A673 (cell line): Measurements from ENCODE around the gene SFMBT2. TPM values are rescaled to one million over a fixed set of nuclear protein-coding genes. Genes with fewer than 3 reads are reported as not detected.

Experiments
- BruUV-seq: library from RNA; stranded (reverse); fragments of 400-500 nt; replicated peaks from 2 replicates; lab custom pipeline; 2021; lab: Mats Ljungman, UMichigan
- CTCF ChIA-PET: fragments of 300-600 bp; sonication (Branson Sonifier 250); formaldehyde crosslinking; loops from one replicate; lab custom pipeline; 2022; ENCODE audit warnings: antibody characterized with exemption; lab: Charles Lee
- POLR2A ChIA-PET: fragments of 300-600 bp; sonication (Branson Sonifier 250); formaldehyde crosslinking; loops from one replicate; lab custom pipeline; 2022; ENCODE audit warnings: antibody characterized with exemption; ENCODE audit not compliant: low non-redundant PET; lab: Charles Lee
- DNase-seq: peaks from one replicate; pipeline ENCODE4 v3.0.0-alpha.2; 2015; ENCODE audit warnings: low spot score
- H3K27ac ChIP-seq: fragments of 200-600 bp; sonication (generic); 2 replicates; pipeline ENCODE4 v1.5.1; 2016; ENCODE audit warnings: mixed run types, low read depth, mild to moderate bottlenecking, mixed read lengths, antibody characterized with exemption, low read length; ENCODE audit not compliant: poor library complexity, severe bottlenecking
- H3K27me3 ChIP-seq: fragments of 200-600 bp; sonication (generic); replicated peaks from 2 replicates; pipeline ENCODE4 v1.6.1; 2017; ENCODE audit warnings: mixed run types, low read depth, mild to moderate bottlenecking, mixed read lengths, antibody characterized with exemption, low read length; ENCODE audit not compliant: insufficient read depth, poor library complexity
- H3K36me3 ChIP-seq: fragments of 200-600 bp; sonication (generic); 2 replicates; pipeline ENCODE4 v1.6.1; 2016; ENCODE audit warnings: mixed run types, mild to moderate bottlenecking, mixed read lengths, antibody characterized with exemption, low read length; ENCODE audit not compliant: insufficient read depth, poor library complexity, severe bottlenecking
- H3K4me1 ChIP-seq: fragments of 200-600 bp; sonication (generic); 2 replicates; pipeline ENCODE4 v1.6.1; 2017; ENCODE audit warnings: mixed run types, mild to moderate bottlenecking, mixed read lengths, antibody characterized with exemption, low read length; ENCODE audit not compliant: insufficient read depth, poor library complexity, severe bottlenecking
- H3K4me3 ChIP-seq: fragments of 200-600 bp; sonication (generic); 2 replicates; pipeline ENCODE4 v1.5.1; 2016; ENCODE audit warnings: low read depth, mixed run types, mild to moderate bottlenecking, mixed read lengths, low read length; ENCODE audit not compliant: poor library complexity, severe bottlenecking
- H3K9me3 ChIP-seq: fragments of 200-600 bp; sonication (generic); 2 replicates; pipeline ENCODE4 v1.6.1; 2016; ENCODE audit warnings: mixed run types, low read depth, mild to moderate bottlenecking, mixed read lengths, antibody characterized with exemption, low read length; ENCODE audit not compliant: poor library complexity, severe bottlenecking
- EZH2 ChIP-seq: fragments of 200-600 bp; sonication (generic); IDR thresholded peaks from 2 replicates; pipeline ENCODE4 v1.6.1; 2017; ENCODE audit warnings: borderline replicate concordance, low read depth, mild to moderate bottlenecking, mixed read lengths, antibody characterized with exemption, low read length; ENCODE audit not compliant: poor library complexity, severe bottlenecking
- intact Hi-C: fragments of 100-400 bp; cut with micrococcal nuclease; formaldehyde crosslinking; loops from one replicate; pipeline ENCODE4 v1.10.0; 2022; ENCODE audit not compliant: unreplicated experiment
- total RNA-seq: library from RNA; stranded (reverse); gene quantifications from 2 replicates; pipeline ENCODE4 v1.2.3, GENCODE V29; 2021
- TF ChIP-seq, protein P1 (sequence below): fragments of 300-800, 200-600 bp; sonication (generic); conservative IDR thresholded peaks from 2 replicates; pipeline ENCODE4 v1.5.1; 2017; ENCODE audit warnings: low read depth, mild to moderate bottlenecking, antibody characterized with exemption, low read length, moderate library complexity, mixed read lengths

The SFMBT2 gene
- total RNA-seq, 1 experiment from 2014 or later: 8.2 TPM

DNA sequence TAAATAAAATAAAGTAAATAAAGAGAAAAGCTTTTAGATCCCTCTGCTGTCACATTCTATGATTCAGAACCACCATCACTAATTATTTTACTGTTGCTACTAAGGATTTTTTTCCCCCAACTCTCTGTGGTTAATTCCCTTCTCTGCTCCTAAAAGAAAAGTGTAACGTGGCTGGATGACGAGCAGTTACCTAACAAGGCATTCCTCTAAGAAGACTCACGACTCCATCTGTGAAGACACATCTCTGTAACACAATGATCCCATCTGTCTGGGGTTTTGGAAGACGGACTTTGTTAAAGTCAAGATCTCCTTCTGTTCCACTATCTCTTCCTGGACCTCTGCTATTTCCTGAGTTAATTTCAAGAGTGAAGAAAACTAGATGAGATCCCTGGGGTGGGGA lies 179.9 kb downstream of the SFMBT2 start:
- CTCF ChIA-PET: no interaction called here

DNA sequence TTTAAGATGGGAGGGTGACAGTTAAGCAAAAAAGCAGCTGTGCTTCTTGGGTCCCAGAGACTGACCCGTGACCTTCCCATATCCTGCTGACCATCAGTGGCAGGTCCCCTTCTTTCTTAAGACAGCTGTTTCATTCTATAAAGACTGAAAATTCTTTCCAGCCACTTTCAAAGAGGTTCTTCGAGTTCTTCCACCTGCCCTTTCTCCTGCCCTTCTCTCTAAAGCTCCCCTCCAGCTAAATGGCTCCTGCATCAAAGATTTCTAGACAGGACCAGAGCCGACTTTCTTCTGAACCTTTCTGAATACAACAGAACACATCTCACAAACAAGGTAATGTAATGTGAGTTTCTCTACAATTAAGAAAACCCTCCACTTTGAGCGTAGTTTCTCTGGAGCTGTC lies 180.8 kb downstream of the SFMBT2 start:
- Histone ChIP-seq H3K4me1 (no peaks in the 10 kb centered on the region), H3K36me3 (no peaks in the 10 kb centered on the region), H3K27me3 (peaks cover 41% of the 10 kb centered on the region), H3K4me3 (no peak overlapping the region), H3K9me3 (no peaks in the 10 kb centered on the region), H3K27ac (no peak overlapping the region)
- no peak for DNase-seq
- intact Hi-C loops: no loop called here
- no peak for TF ChIP-seq EZH2
- TF ChIP-seq, protein P1, sequence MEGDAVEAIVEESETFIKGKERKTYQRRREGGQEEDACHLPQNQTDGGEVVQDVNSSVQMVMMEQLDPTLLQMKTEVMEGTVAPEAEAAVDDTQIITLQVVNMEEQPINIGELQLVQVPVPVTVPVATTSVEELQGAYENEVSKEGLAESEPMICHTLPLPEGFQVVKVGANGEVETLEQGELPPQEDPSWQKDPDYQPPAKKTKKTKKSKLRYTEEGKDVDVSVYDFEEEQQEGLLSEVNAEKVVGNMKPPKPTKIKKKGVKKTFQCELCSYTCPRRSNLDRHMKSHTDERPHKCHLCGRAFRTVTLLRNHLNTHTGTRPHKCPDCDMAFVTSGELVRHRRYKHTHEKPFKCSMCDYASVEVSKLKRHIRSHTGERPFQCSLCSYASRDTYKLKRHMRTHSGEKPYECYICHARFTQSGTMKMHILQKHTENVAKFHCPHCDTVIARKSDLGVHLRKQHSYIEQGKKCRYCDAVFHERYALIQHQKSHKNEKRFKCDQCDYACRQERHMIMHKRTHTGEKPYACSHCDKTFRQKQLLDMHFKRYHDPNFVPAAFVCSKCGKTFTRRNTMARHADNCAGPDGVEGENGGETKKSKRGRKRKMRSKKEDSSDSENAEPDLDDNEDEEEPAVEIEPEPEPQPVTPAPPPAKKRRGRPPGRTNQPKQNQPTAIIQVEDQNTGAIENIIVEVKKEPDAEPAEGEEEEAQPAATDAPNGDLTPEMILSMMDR: no peak
- no TSS peak for BruUV-seq
- POLR2A ChIA-PET: no interaction called here
- CTCF ChIA-PET: no interaction called here

More for the DNA sequence above, 179.9 kb downstream of the SFMBT2 start:
- Histone ChIP-seq H3K4me1 (no peaks in the 10 kb centered on the region), H3K27me3 (peaks cover 41% of the 10 kb centered on the region), H3K27ac (no peak overlapping the region), H3K9me3 (no peaks in the 10 kb centered on the region), H3K4me3 (no peak overlapping the region), H3K36me3 (no peaks in the 10 kb centered on the region)
- no TSS peak for BruUV-seq
- no peak for DNase-seq
- TF ChIP-seq EZH2: no peak
- TF ChIP-seq, protein P1: no peak
- intact Hi-C loops: no loop called here
- POLR2A ChIA-PET: no interaction called here

DNA sequence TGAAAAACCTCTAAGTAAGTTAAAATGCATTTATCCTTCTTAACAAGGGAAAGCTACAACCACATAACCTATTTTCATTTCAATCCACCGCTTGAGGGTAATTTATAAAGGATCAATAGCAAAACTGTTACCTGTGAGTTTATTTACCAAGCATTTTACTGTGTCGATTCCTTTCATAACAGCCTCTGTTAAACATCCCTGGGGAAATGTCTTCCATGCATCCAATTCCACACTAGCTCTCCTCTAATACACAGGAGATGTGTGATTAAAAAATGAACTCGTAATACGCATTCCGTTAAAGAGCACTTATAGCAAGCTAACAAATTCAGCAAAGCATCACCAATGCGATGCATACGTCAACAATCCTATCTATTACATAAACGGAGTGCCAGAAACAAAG lies 185.7 kb downstream of the SFMBT2 start:
- Histone ChIP-seq H3K4me1 (no peaks in the 10 kb centered on the region), H3K36me3 (no peaks in the 10 kb centered on the region), H3K4me3 (no peak overlapping the region), H3K9me3 (peaks cover 13% of the 10 kb centered on the region), H3K27ac (no peak overlapping the region), H3K27me3 (peaks cover 3% of the 10 kb centered on the region)
- BruUV-seq: no TSS peak
- DNase-seq: no peak
- TF ChIP-seq, protein P1: no peak
- no peak for TF ChIP-seq EZH2
- POLR2A ChIA-PET: no interaction called here
- CTCF ChIA-PET: no interaction called here
- intact Hi-C loops: no loop called here
